GM23338 (cell line): ENCODE measurements around the gene EMILIN2. TPM values are rescaled to one million over a fixed set of nuclear protein-coding genes. Genes with fewer than 3 reads are reported as not detected.
"Not testable (repeated sequence)": the region's sequence is repeated elsewhere in the genome, so short reads cannot be mapped to it uniquely, and the experiment has no call there.

Source experiments
- ATAC-seq: fragments of 200-7000 bp; cut with Tn5 transposase; 3 replicates; pipeline ENCODE4 v1.9.1; 2020
- DNase-seq: peaks from one replicate; pipeline ENCODE4 v3.0.0-alpha.2; 2015; ENCODE audit warnings: low spot score
- H2AFZ ChIP-seq: fragments of 200-600 bp; sonication (generic); 2 replicates; pipeline ENCODE4 v1.8.0; 2016; ENCODE audit warnings: antibody characterized with exemption, mild to moderate bottlenecking, moderate library complexity
- H3F3A ChIP-seq: fragments of 200-600 bp; sonication (generic); replicated peaks from 2 replicates; pipeline ENCODE4 v1.8.0; 2017; ENCODE audit warnings: antibody characterized with exemption, mixed run types, low read depth
- H3K27ac ChIP-seq: fragments of 200-600 bp; sonication (generic); 2 replicates; pipeline ENCODE4 v1.6.1; 2016; ENCODE audit warnings: low read depth
- H3K27me3 ChIP-seq: fragments of 200-600 bp; sonication (generic); 2 replicates; pipeline ENCODE4 v1.8.0; 2016; ENCODE audit warnings: mild to moderate bottlenecking, mixed run types, moderate library complexity; ENCODE audit not compliant: insufficient read depth
- H3K36me3 ChIP-seq: fragments of 200-600 bp; sonication (generic); 2 replicates; pipeline ENCODE4 v1.8.0; 2016; ENCODE audit warnings: mild to moderate bottlenecking; ENCODE audit not compliant: insufficient read depth
- H3K4me1 ChIP-seq: fragments of 200-600 bp; sonication (generic); 2 replicates; pipeline ENCODE4 v1.8.0; 2016; ENCODE audit warnings: mild to moderate bottlenecking, moderate library complexity; ENCODE audit not compliant: insufficient read depth
- H3K4me2 ChIP-seq: fragments of 200-600 bp; sonication (generic); 2 replicates; pipeline ENCODE4 v1.7.1; 2017; ENCODE audit warnings: mixed run types
- H3K4me3 ChIP-seq: fragments of 200-600 bp; sonication (generic); 2 replicates; pipeline ENCODE4 v1.6.1; 2016; ENCODE audit warnings: mixed run types
- H3K79me2 ChIP-seq: fragments of 200-600 bp; sonication (generic); replicated peaks from 2 replicates; pipeline ENCODE4 v1.8.0; 2017; ENCODE audit warnings: mild to moderate bottlenecking; ENCODE audit not compliant: insufficient read depth
- H3K9me2 ChIP-seq: fragments of 200-600 bp; sonication (generic); 2 replicates; pipeline ENCODE4 v1.8.0; 2017; ENCODE audit not compliant: insufficient read depth
- H4K20me1 ChIP-seq: fragments of 200-600 bp; sonication (generic); replicated peaks from 2 replicates; pipeline ENCODE4 v1.8.0; 2017; ENCODE audit warnings: mild to moderate bottlenecking; ENCODE audit not compliant: insufficient read depth
- H3K27ac Mint-ChIP-seq: 2 replicates; pipeline ENCODE4 v1.8.0; 2020; ENCODE audit warnings: inconsistent platforms, mild to moderate bottlenecking, moderate library complexity, mixed read lengths
- H3K27me3 Mint-ChIP-seq: 3 replicates; pipeline ENCODE4 v1.8.0; 2022; ENCODE audit warnings: low read depth, mild to moderate bottlenecking, moderate library complexity, mixed read lengths, inconsistent platforms; ENCODE audit not compliant: insufficient read depth, poor library complexity
- H3K36me3 Mint-ChIP-seq: 3 replicates; pipeline ENCODE4 v1.8.0; 2021; ENCODE audit warnings: low read depth, mild to moderate bottlenecking, inconsistent platforms, moderate library complexity, mixed read lengths
- H3K4me1 Mint-ChIP-seq: 3 replicates; pipeline ENCODE4 v1.8.0; 2020; ENCODE audit warnings: mild to moderate bottlenecking, inconsistent platforms, mixed read lengths
- H3K4me3 Mint-ChIP-seq: 3 replicates; pipeline ENCODE4 v1.8.0; 2021; ENCODE audit warnings: moderate library complexity, mild to moderate bottlenecking, inconsistent platforms, mixed read lengths
- H3K9me3 Mint-ChIP-seq: 3 replicates; pipeline ENCODE4 v1.8.0; 2020; ENCODE audit warnings: moderate library complexity, mild to moderate bottlenecking, inconsistent platforms, mixed read lengths
- CTCF ChIP-seq, 2 experiments: fragments of 200-600 bp in 1 of 2; sonication (generic) in 1 of 2; conservative IDR thresholded peaks; 2 replicates each; pipeline versions ENCODE4 v1.5.1 to v1.6.1; 2016 to 2017; ENCODE audit warnings: antibody characterized with exemption in 2 of 2, low read depth in 2 of 2, mild to moderate bottlenecking in 2 of 2, moderate library complexity in 1 of 2
- EZH2 ChIP-seq: fragments of 200-600 bp; sonication (generic); IDR thresholded peaks from one replicate; pipeline ENCODE4 v1.8.0; 2017; ENCODE audit warnings: antibody characterized with exemption, mild to moderate bottlenecking, low read depth; ENCODE audit not compliant: unreplicated experiment
- JUNB ChIP-seq: IDR thresholded peaks from one replicate; pipeline ENCODE4 v1.6.1; 2016; ENCODE audit warnings: antibody characterized with exemption; ENCODE audit not compliant: unreplicated experiment
- NANOG ChIP-seq: IDR thresholded peaks from 2 replicates; pipeline ENCODE4 v1.6.1; 2016; ENCODE audit warnings: antibody characterized with exemption, borderline replicate concordance
- REST ChIP-seq: IDR thresholded peaks from one replicate; pipeline ENCODE4 v1.6.1; 2018; ENCODE audit warnings: antibody characterized with exemption; ENCODE audit not compliant: unreplicated experiment
- STAT1 ChIP-seq: IDR thresholded peaks from one replicate; pipeline ENCODE4 v1.6.1; 2016; ENCODE audit warnings: antibody characterized with exemption; ENCODE audit not compliant: unreplicated experiment
- ZNF114 ChIP-seq: fragments of 250-450 bp; sonication (Bioruptor Pico); IDR thresholded peaks from 2 replicates; pipeline ENCODE4 v1.5.0; 2020; ENCODE audit warnings: mild to moderate bottlenecking, moderate library complexity
- ZNF331 ChIP-seq: fragments of 250-450 bp; sonication (Bioruptor Pico); IDR thresholded peaks from 2 replicates; pipeline ENCODE4 v1.5.0; 2020; ENCODE audit warnings: low read depth, mild to moderate bottlenecking, moderate library complexity
- polyA plus RNA-seq: library from polyadenylated mRNA; unstranded; fragments of >200 nt; fragmentation: Nextera tagmentation; extraction: Ambion mirVana; gene quantifications from 2 replicates; pipeline ENCODE4 v1.2.1, GENCODE V29; 2016
- total RNA-seq: library from RNA; depleted of rRNA; stranded (reverse); fragments of >200 nt; shearing (Covaris generic); gene quantifications from 2 replicates; pipeline ENCODE4 v1.2.3, GENCODE V29; 2014
- TF ChIP-seq, protein P1 (sequence below): fragments of 250-450 bp; sonication (Bioruptor Pico); IDR thresholded peaks from 2 replicates; pipeline ENCODE4 v1.5.0; 2020; ENCODE audit warnings: mild to moderate bottlenecking, moderate library complexity

Gene EMILIN2
- total and polyA plus RNA-seq, 2 experiments from 2014 or later: 3.0 to 11.6 TPM

DNA sequence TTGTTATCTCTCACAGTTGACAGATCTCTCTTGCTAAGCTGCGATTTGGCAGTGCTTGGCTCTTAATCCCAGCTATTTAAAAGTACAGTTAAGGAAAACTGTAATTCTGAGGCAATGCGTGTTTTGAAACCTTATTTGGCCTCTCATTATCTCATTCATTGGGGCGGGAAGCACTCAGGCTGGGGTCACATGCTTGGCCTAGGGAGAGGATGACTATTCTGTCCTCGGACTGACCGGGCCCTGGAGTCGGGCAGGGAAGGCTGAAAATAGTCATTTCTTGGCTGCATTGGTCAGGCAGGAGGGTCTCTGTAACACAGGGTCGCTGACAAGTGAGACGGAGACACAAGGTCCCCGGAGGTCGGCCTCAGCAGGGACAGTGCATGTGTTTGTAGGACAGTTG, 20.2 kb upstream of the EMILIN2 start (continued):
- TF ChIP-seq CTCF (conservative IDR thresholded peaks at IDR 0.05; ENCODE audit: low read depth in 2 of 2): no peak
- TF ChIP-seq, protein P1, sequence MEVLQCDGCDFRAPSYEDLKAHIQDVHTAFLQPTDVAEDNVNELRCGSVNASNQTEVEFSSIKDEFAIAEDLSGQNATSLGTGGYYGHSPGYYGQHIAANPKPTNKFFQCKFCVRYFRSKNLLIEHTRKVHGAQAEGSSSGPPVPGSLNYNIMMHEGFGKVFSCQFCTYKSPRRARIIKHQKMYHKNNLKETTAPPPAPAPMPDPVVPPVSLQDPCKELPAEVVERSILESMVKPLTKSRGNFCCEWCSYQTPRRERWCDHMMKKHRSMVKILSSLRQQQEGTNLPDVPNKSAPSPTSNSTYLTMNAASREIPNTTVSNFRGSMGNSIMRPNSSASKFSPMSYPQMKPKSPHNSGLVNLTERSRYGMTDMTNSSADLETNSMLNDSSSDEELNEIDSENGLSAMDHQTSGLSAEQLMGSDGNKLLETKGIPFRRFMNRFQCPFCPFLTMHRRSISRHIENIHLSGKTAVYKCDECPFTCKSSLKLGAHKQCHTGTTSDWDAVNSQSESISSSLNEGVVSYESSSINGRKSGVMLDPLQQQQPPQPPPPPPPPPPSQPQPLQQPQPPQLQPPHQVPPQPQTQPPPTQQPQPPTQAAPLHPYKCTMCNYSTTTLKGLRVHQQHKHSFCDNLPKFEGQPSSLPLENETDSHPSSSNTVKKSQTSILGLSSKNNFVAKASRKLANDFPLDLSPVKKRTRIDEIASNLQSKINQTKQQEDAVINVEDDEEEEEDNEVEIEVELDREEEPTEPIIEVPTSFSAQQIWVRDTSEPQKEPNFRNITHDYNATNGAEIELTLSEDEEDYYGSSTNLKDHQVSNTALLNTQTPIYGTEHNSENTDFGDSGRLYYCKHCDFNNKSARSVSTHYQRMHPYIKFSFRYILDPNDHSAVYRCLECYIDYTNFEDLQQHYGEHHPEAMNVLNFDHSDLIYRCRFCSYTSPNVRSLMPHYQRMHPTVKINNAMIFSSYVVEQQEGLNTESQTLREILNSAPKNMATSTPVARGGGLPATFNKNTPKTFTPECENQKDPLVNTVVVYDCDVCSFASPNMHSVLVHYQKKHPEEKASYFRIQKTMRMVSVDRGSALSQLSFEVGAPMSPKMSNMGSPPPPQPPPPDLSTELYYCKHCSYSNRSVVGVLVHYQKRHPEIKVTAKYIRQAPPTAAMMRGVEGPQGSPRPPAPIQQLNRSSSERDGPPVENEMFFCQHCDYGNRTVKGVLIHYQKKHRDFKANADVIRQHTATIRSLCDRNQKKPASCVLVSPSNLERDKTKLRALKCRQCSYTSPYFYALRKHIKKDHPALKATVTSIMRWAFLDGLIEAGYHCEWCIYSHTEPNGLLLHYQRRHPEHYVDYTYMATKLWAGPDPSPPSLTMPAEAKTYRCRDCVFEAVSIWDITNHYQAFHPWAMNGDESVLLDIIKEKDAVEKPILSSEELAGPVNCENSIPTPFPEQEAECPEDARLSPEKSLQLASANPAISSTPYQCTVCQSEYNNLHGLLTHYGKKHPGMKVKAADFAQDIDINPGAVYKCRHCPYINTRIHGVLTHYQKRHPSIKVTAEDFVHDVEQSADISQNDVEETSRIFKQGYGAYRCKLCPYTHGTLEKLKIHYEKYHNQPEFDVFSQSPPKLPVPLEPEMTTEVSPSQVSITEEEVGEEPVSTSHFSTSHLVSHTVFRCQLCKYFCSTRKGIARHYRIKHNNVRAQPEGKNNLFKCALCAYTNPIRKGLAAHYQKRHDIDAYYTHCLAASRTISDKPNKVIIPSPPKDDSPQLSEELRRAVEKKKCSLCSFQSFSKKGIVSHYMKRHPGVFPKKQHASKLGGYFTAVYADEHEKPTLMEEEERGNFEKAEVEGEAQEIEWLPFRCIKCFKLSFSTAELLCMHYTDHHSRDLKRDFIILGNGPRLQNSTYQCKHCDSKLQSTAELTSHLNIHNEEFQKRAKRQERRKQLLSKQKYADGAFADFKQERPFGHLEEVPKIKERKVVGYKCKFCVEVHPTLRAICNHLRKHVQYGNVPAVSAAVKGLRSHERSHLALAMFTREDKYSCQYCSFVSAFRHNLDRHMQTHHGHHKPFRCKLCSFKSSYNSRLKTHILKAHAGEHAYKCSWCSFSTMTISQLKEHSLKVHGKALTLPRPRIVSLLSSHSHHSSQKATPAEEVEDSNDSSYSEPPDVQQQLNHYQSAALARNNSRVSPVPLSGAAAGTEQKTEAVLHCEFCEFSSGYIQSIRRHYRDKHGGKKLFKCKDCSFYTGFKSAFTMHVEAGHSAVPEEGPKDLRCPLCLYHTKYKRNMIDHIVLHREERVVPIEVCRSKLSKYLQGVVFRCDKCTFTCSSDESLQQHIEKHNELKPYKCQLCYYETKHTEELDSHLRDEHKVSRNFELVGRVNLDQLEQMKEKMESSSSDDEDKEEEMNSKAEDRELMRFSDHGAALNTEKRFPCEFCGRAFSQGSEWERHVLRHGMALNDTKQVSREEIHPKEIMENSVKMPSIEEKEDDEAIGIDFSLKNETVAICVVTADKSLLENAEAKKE: no peak
- no peak for TF ChIP-seq NANOG
- TF ChIP-seq JUNB: no peak

GRCh38 chr18:2827061-2827460, 19.7 kb upstream of the EMILIN2 start:
- H4K20me1 ChIP-seq: no peaks in the 10 kb centered on the region
- H3K27me3 Mint-ChIP-seq: peaks cover 10% of the 10 kb centered on the region
- no peak overlapping the region for H3K4me2 ChIP-seq
- H3K9me2 ChIP-seq: no peaks in the 10 kb centered on the region
- no peak overlapping the region for H2AFZ ChIP-seq
- H3K27me3 ChIP-seq: no peaks in the 10 kb centered on the region
- no peak for ATAC-seq
- peaks cover 2% of the 10 kb centered on the region; the same call in 1 of the 3 replicates for H3K36me3 Mint-ChIP-seq
- H3K9me3 Mint-ChIP-seq: peaks cover 8% of the 10 kb centered on the region
- H3K79me2 ChIP-seq: no peaks in the 10 kb centered on the region
- H3K4me3 Mint-ChIP-seq: no peak overlapping the region
- H3K27ac ChIP-seq: no peak overlapping the region
- H3K36me3 ChIP-seq: no peaks in the 10 kb centered on the region
- peaks cover 6% of the 10 kb centered on the region; the same call in 1 of the 3 replicates for H3K4me1 Mint-ChIP-seq
- TF ChIP-seq ZNF331 (CRISPR knock-in tag): no peak
- TF ChIP-seq ZNF114 (CRISPR knock-in tag): no peak
- no peak for TF ChIP-seq STAT1
- no peak for TF ChIP-seq EZH2
- TF ChIP-seq REST: no peak
- no peak overlapping the region for H3K27ac Mint-ChIP-seq
- no peak for DNase-seq
- H3K4me1 ChIP-seq: peaks cover 5% of the 10 kb centered on the region; the same call in 1 of the 2 replicates
- no peaks in the 10 kb centered on the region for H3F3A ChIP-seq
- no peak overlapping the region for H3K4me3 ChIP-seq

GRCh38 chr18:2836118-2836517, 10.7 kb upstream of the EMILIN2 start:
- not testable (repeated sequence) for H3K4me1 Mint-ChIP-seq, H4K20me1 ChIP-seq, H3K27me3 Mint-ChIP-seq, H3K36me3 ChIP-seq, H3K9me2 ChIP-seq, H3F3A ChIP-seq, H3K4me2 ChIP-seq, H3K27ac ChIP-seq, H3K79me2 ChIP-seq, H3K4me1 ChIP-seq, ATAC-seq, DNase-seq, H3K4me3 ChIP-seq, H3K27ac Mint-ChIP-seq, H3K4me3 Mint-ChIP-seq, H3K27me3 ChIP-seq, H3K36me3 Mint-ChIP-seq, H2AFZ ChIP-seq
- H3K9me3 Mint-ChIP-seq: peaks cover 15% of the 10 kb centered on the region
